Ectodermal cell (in vitro differentiated cells): ENCODE measurements around the gene GSE1.

Experiments
- H3K27ac ChIP-seq: 2 replicates; pipeline ENCODE4 v1.7.0; 2013; ENCODE audit warnings: mild to moderate bottlenecking, low read depth, low read length; ENCODE audit not compliant: insufficient read depth, poor library complexity, severe bottlenecking
- H3K27me3 ChIP-seq: 2 replicates; pipeline ENCODE4 v1.7.0; 2013; ENCODE audit warnings: mild to moderate bottlenecking, low read length; ENCODE audit not compliant: insufficient read depth, control insufficient read depth, poor library complexity, severe bottlenecking
- H3K36me3 ChIP-seq: one replicate; pipeline ENCODE4 v1.7.0; 2013; ENCODE audit warnings: low read length; ENCODE audit not compliant: control insufficient read depth, insufficient read depth
- H3K4me1 ChIP-seq: one replicate; pipeline ENCODE4 v1.7.0; 2013; ENCODE audit warnings: low read length; ENCODE audit not compliant: control insufficient read depth, insufficient read depth
- H3K4me3 ChIP-seq: 2 replicates; pipeline ENCODE4 v1.7.0; 2013; ENCODE audit warnings: low read depth, low read length, control low read depth; ENCODE audit not compliant: insufficient read depth
- H3K9me3 ChIP-seq: 2 replicates; pipeline ENCODE4 v1.7.0; 2013; ENCODE audit warnings: mild to moderate bottlenecking, low read length, moderate library complexity; ENCODE audit not compliant: control insufficient read depth
- WGBS, 2 experiments: methylation state at CpG; one replicate each; pipeline ENCODE4 v1.1.7; 2013; ENCODE audit warnings: missing lambda C conversion rate in 2 of 2; 5-methylcytosine and 5-hydroxymethylcytosine counted together

Gene GSE1

DNA sequence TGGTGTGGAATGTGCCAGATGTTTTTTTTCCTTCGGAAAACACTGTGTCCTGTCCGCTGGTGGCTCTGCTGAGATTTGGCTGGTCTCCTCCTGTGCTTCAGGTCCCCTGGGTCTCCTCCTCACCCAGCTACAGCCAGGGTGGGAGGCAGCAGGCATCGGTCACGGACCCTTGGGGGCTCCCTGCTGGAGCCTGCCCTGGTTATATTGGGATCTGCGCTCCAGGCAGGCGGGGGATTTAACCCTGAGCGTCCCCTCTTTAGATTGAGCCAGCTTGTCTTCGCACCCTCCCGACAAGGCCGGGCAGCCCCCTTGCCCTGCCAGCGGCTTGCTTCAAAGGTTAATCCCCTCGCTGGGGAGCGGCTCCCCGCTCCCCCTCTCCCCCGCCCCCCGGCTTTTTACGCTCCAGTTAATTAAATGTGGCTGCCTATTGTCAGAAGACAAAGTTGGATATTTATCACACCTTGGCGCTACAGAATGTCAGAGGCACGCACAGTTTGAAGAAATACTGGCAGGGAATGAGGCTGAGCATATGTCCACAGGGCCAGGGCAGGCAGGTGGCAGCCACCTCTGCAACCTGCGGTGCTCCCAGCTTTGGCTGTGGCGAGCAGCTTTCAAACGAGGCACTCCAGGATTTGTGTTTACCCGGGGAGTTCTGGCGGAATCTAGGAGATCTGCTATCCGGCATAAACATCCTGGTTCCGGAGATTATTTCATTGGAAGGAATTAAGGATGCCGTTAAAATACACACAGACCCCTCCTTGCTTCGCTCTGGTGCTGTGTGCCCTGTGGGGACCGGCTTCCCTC, 38.2 kb upstream of the GSE1 start:
- no peaks in the 10 kb centered on the region for H3K27me3 ChIP-seq
- no peaks in the 10 kb centered on the region for H3K9me3 ChIP-seq
- peaks cover 76% of the 10 kb centered on the region for H3K4me1 ChIP-seq
- WGBS, 2 experiments, result 30 to 41% methylated on average over 29 of the region's 29 CpGs
- H3K4me3 ChIP-seq, result no peak overlapping the region
- no peaks in the 10 kb centered on the region for H3K36me3 ChIP-seq
- peak overlapping the region; percentile 38 for H3K27ac ChIP-seq

DNA sequence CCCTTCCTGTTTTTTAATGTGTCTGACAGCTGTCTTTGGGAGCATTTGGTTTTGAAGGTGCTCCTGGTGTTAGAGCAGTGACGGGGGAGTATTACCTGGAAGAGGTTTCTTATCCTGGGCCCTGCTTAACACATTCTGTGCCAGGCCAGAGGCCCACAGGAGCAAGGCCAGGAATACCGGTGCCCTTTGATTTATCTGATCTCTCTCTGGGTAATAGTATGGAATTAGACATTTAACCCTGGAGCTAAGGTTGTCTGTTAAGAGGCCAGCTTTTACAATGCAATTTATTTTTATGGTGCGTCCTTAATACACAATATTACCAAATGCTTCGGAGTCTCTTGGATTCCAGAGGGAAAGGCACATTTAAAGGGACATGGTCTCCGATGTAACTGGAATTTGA, 37.2 kb upstream of the GSE1 start:
- no peaks in the 10 kb centered on the region for H3K27me3 ChIP-seq
- no peak overlapping the region for H3K27ac ChIP-seq
- no peak overlapping the region for H3K4me3 ChIP-seq
- no peaks in the 10 kb centered on the region for H3K36me3 ChIP-seq
- H3K4me1 ChIP-seq, result peaks cover 76% of the 10 kb centered on the region
- 91 to 92% methylated on average over 5 of the region's 5 CpGs for WGBS, 2 experiments
- no peaks in the 10 kb centered on the region for H3K9me3 ChIP-seq

DNA sequence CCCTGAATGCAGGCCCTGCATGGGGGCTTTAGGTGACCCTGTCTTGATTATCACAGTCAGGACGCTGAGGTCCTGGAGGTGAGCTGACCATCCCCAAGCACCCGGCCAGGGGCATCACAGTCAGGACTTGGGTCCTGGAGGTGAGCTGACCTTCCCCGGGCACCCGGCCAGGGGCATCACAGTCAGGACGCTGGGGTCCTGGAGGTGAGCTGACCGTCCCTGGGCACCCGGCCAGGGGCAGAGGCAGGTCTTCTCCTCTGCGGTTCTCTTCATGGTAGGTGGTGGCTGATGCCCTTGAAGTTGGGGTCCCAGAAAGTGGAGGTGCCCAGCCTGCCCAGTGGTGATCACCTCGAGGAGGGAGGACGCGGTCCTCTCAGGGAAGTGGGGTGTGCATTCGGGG, 36.2 kb upstream of the GSE1 start:
- Histone ChIP-seq H3K9me3 (no peaks in the 10 kb centered on the region), H3K27ac (no peak overlapping the region), H3K36me3 (no peaks in the 10 kb centered on the region), H3K27me3 (peaks cover 6% of the 10 kb centered on the region), H3K4me1 (peaks cover 82% of the 10 kb centered on the region), H3K4me3 (no peak overlapping the region)
- 93% methylated on average over 12 of the region's 12 CpGs for WGBS, 2 experiments

DNA sequence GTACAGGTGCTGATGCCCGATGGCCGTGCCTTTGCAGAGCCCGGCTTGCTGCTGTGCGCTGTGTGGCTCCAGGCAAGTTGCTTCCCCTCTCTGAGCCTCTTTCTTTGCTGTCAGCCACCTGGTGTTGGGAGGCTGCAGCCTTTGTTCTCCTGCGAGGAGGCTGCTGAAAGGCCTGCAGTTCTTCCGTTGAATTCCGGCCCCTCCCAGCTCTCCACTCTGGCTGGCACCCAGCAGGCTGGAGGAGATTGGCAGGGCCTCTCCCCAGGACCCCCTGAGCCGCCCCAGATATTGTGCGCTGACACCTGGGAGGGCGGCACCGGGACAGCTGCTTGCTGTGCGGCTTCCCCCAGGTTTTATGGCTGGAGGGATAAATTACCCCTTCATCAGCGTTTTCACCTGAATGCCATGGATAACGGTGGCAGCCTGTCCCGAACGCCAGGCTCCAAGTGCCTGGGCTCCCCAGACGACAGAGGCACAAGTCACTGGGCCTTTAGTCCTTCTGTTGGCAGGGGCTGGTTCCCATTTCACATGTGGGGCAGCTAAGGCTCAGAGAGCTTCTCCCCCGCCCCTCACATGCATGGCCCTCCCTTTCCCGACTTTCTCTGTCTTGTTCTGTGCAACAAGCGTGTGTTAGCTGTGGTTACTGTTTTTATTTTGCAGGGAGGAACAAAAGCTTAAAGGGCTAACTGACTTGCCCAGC, 35.1 kb upstream of the GSE1 start:
- no peaks in the 10 kb centered on the region for H3K36me3 ChIP-seq
- no peaks in the 10 kb centered on the region for H3K9me3 ChIP-seq
- peaks cover 14% of the 10 kb centered on the region for H3K27me3 ChIP-seq
- WGBS, 2 experiments, result 29 to 33% methylated on average over 20 of the region's 20 CpGs
- H3K4me1 ChIP-seq, result peaks cover 93% of the 10 kb centered on the region
- no peak overlapping the region for H3K4me3 ChIP-seq
- H3K27ac ChIP-seq, result peak overlapping the region; percentile 64

DNA sequence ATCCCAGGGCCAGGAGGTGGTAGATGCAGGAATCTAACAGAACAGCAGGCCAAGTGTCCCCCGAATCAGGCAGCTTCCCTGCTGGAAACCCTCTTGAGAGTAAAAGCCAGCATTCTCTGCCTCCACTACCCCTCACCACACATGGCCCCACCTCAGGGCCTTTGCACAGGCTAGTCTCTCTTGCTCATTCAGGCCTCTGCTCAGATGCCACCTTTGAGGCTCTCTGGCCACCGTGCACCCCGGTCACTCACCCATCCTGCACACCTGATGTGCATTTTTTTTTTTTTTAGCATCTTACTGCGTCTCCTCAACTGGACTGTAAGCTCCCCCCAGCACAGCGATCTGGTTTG, 34.5 kb upstream of the GSE1 start:
- no peaks in the 10 kb centered on the region for H3K36me3 ChIP-seq
- H3K9me3 ChIP-seq, result no peaks in the 10 kb centered on the region
- peaks cover 98% of the 10 kb centered on the region for H3K4me1 ChIP-seq
- H3K27ac ChIP-seq, result peak overlapping the region; percentile 85
- peaks cover 20% of the 10 kb centered on the region for H3K27me3 ChIP-seq
- H3K4me3 ChIP-seq, result no peak overlapping the region
- WGBS, 2 experiments, result 48 to 53% methylated on average over 5 of the region's 5 CpGs

DNA sequence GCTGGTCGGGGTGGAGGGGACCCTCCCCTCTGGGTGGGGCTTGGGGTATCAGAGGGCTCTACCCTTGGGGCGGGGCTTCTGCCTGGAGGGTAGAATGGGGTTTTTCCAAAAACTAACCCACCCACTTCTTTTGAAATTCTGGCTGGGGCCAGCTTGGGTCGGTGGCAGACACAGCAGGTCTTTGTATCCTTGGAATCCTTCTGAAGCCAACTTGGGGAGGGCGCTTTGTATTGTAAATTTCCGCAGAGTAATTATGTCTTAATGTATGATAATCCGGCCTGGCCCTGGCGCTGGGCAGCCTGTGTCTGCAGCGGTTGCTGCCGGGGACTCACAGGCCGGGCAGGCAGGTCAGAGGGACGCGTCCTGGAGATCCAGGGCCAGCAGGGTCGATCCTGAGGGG, 33.9 kb upstream of the GSE1 start:
- H3K36me3 ChIP-seq, result no peaks in the 10 kb centered on the region
- WGBS, 2 experiments, result 1% methylated on average over 12 to 13 of the region's 13 CpGs
- no peaks in the 10 kb centered on the region for H3K9me3 ChIP-seq
- peaks cover 99% of the 10 kb centered on the region for H3K4me1 ChIP-seq
- peak overlapping the region; percentile 85 for H3K27ac ChIP-seq
- H3K27me3 ChIP-seq, result peaks cover 24% of the 10 kb centered on the region
- H3K4me3 ChIP-seq, result no peak overlapping the region

DNA sequence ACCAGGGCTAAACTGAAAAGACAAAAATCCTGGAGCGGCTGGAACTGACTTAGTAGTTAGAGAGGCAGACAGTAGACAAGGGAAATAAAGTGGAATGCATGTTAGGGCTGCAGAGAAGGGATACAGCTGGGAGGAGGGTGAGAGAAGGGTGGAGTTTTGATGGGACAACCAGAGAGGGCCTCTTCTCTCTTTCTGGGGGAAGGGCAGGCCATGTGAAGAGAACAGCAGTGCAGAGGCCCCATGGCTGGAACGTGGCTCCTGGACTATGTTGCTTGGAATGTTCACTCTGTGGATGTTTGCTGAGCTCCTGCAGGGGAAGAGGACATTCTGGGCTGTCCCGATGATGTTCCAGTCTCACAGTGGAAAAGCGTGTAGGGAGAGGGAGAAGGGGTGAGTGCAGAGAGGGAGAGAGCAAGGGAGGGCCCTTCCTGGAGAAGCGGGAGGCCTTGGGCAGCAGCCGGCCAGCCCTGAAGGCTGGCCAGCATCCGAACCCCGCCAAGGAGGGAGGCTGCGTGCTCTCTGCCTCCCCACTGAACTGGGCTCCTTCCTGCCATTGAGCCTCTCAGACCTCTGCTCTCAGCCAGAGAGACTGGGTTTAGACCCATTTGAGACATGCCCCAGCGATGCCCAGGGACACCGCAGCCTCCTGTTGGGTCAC, 33.1 kb upstream of the GSE1 start:
- Histone ChIP-seq H3K4me1 (peaks cover 98% of the 10 kb centered on the region), H3K36me3 (no peaks in the 10 kb centered on the region), H3K4me3 (peak overlapping the region; percentile 7), H3K27ac (peak overlapping the region; percentile 85), H3K27me3 (peaks cover 32% of the 10 kb centered on the region), H3K9me3 (no peaks in the 10 kb centered on the region)
- WGBS, 2 experiments, result 65 to 68% methylated on average over 11 of the region's 11 CpGs

DNA sequence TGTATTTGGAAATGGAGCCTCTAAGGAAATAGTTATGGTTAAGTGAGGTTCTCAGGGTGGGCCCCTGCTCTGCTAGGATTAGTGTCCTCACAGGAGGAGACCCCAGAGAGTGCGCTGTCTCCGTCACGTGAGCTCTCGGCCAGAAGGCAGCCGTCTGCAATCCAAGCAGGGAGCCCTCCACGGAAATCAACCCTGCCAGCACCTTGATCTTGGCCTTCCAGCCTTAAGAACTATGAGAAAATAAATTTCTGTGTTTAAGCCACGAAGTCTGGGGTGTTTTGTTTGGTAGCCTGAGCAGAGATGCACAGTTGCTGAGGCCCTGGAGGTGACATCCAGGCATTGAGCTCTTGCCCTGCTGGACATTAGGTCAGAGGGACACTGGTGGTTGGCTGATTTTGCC, 32.4 kb upstream of the GSE1 start:
- 82 to 87% methylated on average over 7 of the region's 7 CpGs for WGBS, 2 experiments
- Histone ChIP-seq H3K4me3 (no peak overlapping the region), H3K4me1 (peaks cover 97% of the 10 kb centered on the region), H3K36me3 (no peaks in the 10 kb centered on the region), H3K9me3 (no peaks in the 10 kb centered on the region), H3K27me3 (peaks cover 39% of the 10 kb centered on the region), H3K27ac (no peak overlapping the region)

DNA sequence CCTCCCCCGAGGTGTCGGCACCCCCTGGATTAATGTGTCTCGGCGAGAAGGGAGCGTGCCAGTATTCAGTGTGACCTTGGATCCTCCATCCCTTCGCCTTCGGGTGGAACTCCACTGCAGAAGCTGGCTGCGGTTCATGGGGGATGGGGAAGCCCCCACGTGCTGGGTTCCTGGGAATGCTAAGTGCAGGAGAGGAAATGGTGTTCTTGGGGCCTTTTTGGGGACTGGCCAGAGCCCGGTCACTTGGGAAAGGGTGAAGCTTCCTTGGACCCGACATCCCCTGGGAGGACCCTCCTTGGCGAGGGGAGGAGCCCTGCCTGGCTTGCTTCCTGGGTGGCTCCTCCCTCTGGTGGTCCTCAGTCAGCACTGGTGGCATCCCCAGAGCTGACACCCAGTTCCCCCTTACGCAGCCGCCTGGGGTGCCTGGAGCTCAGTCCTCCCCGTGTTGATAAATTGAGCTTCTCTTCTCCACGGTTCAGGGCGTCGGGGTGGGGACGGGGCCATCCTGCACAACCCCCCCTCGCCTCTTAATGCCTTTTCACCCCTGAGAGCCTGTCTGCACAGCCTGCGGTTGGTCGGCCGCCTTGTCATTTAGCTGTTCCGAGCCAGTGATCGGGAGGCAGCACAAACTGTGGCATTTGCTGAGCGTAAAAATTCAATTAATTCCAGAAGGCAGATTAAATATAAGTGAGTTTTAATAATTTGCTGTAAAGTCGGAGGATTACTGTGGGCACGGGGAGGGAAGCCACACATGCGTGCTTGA, 30.7 kb upstream of the GSE1 start:
- Histone ChIP-seq H3K27me3 (peaks cover 53% of the 10 kb centered on the region), H3K4me3 (no peak overlapping the region), H3K36me3 (no peaks in the 10 kb centered on the region), H3K9me3 (no peaks in the 10 kb centered on the region), H3K4me1 (peaks cover 91% of the 10 kb centered on the region), H3K27ac (no peak overlapping the region)
- WGBS, 2 experiments, result 63 to 65% methylated on average over 29 of the region's 29 CpGs
